Measurements from ENCODE around the gene RBBP5.

GRCh38 chr1:205049479-205049878 is 72.3 kb downstream of the RBBP5 start:
- TF ChIP-seq CTCF (conservative IDR thresholded peaks at IDR 0.05): no peak
- no peak for TF ChIP-seq EZH2 (IDR thresholded peaks at IDR 0.05; ENCODE audit: low read depth)
